GM19351 (cell line): ENCODE data around the gene LSM14B.

ENCODE experiments used
- ATAC-seq: cut with Tn5 transposase; IDR thresholded peaks from one replicate; pipeline ENCODE4 v1.9.1; 2021; ENCODE audit warnings: mild to moderate bottlenecking, moderate library complexity; ENCODE audit not compliant: unreplicated experiment

Gene LSM14B

GRCh38 chr20:62160876-62161275, 38.6 kb downstream of the LSM14B start:
- ATAC-seq = no peak

DNA sequence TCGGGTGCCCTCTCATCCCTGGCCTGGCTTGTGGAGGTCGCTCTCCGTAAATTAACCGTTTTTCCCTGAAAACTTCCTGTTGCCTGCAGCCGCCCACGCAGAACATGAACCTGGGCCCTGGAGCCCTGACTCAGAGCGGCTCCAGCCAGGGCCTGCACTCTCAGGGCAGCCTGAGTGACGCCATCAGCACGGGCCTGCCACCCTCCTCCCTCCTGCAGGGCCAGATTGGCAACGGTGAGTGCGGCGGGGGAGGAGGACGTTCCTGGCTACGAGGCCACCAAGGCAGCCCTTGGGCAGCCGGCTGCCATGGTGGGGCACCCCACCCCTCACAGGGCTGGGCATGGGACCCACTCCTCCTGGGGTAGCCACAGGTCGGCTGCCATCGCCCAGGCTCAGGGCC, 39.1 kb downstream of the LSM14B start:
- ATAC-seq = no peak

DNA sequence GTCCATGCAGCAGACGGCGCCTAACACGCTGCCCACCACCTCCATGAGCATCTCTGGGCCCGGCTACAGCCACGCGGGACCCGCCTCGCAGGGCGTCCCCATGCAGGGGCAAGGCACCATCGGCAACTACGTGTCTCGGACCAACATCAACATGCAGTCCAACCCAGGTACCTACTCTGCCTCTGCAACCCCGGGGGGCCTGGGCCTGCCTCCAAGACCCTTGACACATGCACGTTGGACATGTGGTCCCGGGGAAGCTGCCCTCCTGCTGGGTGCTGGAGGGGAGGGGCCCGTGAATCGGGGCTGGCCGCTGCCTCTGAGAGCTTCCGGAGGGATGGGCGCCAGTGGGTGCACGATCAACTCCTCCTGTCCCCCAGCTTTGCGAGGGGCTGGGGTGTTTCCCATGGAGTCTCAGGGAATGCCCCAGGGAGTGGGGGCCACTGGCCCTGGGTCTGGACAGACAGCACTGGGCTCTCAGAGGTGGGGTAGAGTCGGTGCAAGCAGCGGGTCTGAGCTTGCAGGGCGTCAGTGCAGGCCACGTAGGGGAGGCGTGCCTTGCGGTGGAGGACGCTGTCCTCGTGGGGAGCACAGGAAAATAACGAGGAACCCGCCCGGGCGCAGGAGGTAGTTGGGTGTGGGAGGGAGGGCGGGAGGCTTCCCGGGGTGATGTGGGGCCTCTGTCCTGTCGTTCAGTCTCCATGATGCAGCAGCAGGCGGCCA, 40.6 kb downstream of the LSM14B start:
- ATAC-seq = no peak

GRCh38 chr20:62163485-62163865, 41.2 kb downstream of the LSM14B start:
- ATAC-seq = no peak

DNA sequence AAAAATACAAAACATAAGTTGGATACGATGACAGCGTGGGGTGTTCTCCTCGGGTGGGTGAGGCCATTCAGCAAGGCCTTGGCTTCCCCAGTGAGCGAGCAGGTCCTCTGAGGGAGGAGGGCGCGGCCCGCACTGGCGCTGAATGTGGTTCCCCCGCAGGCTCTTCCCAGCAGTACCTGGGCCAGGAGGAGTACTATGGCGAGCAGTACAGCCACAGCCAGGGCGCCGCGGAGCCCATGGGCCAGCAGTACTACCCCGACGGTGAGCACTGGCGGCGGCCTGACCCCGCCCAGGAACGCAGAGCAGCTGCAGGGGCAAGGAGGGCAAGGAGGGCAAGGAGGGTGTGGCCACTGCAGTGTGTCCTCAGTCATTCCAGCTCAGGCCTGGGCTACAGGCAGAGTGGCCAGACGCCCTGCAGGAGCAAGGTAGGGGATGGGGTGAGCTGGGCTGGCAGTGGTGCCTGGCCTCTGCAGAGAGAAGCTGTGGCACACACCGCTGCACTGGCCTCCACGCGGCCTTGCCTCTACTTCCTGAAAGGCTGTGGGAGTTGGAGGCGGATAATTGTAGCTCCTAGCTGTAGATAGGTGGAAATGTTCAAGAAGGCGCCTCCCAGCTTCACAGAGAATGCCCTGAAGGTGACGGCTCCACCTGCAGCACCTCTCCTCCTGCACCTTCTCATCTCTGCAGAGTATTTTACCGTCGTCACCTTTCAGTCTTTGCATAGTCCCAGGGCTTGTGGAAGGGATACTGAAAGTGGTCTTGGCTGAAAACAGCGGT, 41.9 kb downstream of the LSM14B start:
- ATAC-seq = no peak

DNA sequence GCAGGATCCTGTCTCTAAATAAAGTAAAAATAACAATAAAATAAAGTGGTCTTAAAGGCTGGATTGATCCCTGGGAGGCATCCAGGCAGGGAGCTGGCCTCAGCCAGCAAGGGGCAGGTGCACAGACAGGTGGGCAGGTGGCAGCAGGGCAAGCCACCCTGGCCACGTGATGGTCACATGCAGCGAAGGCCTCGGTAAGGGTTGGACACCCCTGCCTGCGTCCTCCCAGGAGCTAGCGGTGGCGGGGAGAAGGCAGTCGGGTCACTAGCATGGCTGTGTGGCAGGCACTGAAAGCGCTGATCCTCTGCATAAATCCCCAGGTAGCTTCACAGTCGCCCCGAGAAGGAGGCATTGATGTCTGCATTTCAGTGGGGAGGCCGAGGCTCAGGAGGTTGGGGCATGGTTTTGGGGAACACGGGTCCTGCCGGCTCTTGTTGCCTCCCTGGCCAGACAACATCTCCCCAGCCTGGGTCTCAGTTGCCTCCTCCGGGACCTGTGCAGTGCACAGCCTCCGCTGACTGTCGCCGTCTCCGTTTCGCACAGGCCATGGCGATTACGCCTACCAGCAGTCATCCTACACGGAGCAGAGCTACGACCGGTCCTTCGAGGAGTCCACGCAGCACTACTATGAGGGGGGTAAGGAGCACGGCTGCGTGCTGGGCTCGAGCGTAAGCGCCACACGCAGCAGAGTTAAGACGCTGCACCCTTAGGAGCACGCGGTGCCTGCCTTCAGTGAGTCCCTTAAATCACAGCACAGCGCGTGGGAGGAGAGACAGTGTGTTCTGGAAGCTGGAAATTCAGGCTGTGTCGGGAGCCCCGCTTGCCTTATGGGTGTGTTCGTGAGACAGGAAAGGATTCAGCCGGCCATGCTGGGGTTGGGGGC, 42.8 kb downstream of the LSM14B start:
- no peak for ATAC-seq

DNA sequence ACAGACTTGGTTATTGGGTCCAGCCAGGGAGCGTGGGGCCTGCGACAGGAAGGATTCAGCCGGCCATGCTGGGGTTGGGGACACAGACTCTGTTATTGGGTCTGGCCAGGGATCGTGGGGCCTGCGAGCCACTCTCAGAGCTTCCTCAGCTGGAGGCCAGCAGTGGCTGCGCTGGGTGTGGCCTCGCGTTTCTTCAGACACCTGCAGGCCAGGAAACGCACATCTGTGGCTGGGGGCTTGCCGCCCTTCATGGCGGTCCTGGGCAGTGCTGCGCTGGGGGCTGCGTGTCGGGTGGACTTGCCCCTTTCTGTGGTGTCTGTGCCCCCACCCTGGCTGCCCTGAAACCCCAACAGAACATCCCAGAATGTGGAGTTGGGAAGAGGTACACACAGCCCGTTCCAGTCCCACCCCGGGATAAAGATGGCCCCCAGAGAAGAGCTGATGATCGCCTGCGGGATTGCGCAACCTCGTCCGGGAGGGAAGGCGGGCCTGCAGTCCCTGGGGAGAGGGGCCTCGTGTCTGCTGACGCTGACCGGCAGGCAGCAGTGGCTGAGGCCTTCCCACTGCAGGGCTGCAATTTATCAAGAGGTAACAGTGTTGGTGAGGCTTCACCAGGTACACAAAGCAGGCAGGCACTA, 43.6 kb downstream of the LSM14B start:
- ATAC-seq = no peak

DNA sequence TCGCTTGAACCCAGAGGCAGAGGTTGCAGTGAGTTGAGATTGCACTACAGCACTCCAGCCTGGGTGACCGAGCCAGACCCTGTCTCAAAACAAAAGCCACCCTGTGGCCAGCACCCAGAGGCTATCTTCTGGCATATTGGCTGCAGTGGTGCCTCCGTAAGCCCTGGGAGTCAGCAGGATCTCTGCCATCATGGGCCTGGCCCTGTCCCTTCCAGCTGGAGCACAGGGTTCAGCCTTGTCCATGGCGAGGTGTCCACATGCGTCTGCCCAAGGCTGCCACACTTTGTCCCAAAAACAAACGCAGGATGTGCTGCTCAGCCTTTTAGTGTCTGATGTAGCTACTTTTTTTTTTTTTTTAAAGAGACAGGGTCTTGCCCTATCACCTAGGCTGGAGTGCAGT, 45.2 kb downstream of the LSM14B start:
- no peak for ATAC-seq

DNA sequence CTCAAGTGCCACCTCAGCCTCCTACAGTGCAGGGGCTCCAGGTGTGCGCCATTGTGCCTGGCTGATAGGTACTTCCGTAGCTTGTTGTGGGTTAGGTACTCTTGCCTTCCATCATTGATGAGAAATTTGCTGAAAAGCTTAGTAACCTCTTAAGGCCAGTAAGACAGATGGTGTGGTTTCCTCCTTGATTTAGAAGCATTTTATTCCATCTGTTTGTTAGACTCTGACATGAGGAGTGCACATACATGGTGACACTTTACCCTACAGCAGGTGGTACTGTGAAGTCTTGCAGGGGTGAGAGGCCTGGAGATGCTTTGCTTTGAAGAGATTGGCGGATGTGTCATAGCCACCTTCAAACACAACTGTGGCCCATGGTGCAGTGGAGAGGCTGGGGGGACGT, 45.8 kb downstream of the LSM14B start:
- ATAC-seq = no peak

- ATAC-seq = no peak
Measured at GRCh38 chr20:62168890-62169435, 46.7 kb downstream of the LSM14B start.

DNA sequence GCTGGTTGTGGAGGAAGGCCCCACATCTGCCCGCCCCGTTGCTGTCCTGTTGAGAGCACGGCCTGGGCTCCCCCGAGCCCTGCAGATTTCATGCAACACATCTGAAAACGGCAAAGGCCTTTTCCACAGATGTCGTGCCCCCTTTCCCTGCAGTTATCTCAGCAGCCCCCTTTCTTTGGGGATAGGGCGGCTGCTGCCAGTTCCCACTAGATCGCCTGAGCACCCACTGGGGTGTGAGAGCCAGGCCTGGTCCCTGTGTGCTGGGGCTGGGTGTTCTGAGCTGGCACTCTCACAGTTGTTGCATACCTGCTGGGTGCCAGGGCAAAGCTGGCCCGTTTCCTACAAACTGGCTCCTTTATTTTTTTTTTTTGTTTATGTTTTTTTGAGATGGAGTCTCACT, 48.3 kb downstream of the LSM14B start:
- ATAC-seq = no peak

DNA sequence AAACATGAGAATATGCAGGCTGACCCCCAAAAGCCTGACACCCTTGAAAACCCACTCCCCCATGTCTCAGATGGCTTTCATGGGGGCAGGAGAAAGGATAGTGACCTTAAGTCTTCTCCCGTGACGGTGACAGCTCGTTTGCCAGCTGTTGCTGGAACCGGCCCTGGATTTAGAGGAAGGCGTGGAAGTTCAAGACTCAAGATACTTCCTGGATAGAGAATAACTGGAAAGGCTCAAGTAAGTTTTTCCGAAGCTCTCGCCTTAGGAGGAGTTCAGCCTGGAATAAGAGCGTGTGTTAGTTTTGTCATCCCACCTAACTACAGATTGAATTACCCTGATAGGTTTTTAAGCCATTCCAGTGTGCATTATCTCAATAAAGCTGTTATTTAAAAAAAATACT, 49.0 kb downstream of the LSM14B start:
- no peak for ATAC-seq

GRCh38 chr20:62172666-62173065, 50.4 kb downstream of the LSM14B start:
- no peak for ATAC-seq

DNA sequence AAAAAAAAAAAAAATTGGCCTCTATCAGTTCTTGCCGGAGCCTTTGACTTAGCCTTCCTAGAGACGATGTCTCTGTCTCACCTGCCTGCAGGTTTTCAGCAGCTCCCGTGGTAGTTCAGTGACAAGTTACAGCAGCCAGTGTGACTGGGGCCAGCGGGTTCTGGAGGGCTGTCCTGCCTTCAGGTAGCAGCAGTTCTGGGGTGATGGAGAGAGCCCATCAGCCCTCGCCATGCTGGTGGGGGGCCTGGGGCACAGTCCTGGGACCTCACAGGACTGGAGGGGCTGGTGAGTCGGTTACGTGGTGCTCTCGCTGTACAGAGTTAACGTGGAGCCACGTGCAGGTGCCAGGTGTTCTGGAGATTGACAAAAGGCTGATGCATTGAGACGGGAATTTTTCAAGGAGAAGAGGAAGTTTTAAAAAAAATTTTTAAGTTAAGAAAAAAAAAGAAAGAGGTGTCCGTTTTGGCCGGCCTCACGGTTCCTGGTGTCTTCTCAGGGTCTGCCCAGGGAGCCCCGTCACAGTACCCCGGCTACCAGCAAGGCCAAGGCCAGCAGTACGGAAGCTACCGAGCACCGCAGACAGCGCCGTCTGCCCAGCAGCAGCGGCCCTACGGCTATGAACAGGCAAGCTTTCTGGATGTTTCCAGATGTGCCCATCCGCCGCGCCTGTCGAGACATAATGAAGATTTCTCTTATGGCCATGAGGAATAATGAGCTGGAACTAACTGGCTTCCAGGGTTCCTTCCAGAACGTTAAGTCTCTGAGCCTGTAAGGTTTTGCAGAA, 51.9 kb downstream of the LSM14B start:
- ATAC-seq = no peak

DNA sequence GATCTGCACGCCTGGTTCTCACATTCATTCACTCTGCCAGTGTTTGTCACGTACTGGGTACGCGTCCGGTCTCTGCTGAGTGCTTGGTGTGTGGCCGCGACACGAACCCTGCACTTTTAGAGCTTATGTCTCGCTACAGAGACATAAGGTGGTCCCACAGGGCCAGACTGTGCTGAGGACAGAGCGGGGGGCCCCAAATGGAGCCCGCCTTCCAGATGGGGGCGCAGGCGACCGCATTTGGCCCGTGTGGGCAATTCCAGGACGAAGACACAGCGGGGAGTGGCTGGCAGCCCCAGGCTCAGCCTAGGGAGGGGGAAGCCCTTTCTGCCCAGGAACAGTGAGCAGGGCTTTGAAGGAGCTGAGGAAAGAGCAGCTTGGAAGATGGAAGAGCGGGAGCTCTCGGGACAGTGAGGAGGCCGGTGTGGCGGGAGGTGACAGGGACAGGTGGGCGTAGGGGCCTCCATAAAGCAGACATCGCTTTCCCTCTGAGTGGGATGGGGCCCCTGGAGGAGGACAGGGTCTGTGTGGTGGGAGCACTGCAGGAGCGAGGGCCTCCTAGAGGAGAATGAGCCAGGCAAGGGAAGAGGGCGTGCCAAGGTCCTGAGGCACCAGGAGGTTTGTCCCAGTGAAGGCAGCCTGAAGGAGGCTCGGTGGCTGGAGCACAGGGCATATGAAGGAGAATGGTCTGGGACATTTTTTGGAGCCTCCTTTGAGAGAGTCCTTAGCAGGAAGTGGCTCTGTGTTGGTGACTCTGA, 52.8 kb downstream of the LSM14B start:
- no peak for ATAC-seq

DNA sequence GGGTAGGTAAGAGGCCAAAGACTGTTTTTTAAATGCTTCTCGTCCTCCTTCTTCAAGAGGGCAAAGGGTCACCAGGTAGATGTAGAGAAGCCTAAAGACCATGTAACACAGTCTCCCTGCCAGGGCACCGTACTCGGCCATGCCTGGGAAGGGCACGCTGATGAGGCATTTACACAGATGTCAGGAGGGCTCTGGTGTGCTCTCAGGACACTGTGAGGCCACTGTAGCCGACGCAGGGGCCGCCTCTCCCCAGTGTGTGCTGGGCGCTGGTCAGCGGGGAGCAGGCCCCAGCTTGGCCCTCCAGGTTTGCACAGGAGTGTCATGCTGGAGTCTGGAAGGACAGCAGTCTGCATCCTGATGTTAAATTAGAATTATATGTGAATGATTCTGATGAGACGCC, 53.4 kb downstream of the LSM14B start:
- no peak for ATAC-seq

- no peak for ATAC-seq
Measured at GRCh38 chr20:62176866-62177265, 54.6 kb downstream of the LSM14B start.

- ATAC-seq = no peak
Measured at GRCh38 chr20:62177307-62177706, 55.0 kb downstream of the LSM14B start.
